Smooth muscle cell (in vitro differentiated cells): Measurements from ENCODE around the gene PTPN4. TPM values are rescaled to one million over a fixed set of nuclear protein-coding genes. Genes with fewer than 3 reads are reported as not detected.

Experiments
- DNase-seq: peaks from one replicate; lab custom pipeline; 2025; ENCODE audit not compliant: unreplicated experiment; lab: John Stamatoyannopoulos, UW
- H2AFZ ChIP-seq: fragments of 200-600 bp; sonication (generic); 2 replicates; pipeline ENCODE4 v1.6.0; 2016; ENCODE audit warnings: antibody characterized with exemption, low read depth, mild to moderate bottlenecking
- H3F3A ChIP-seq: fragments of 200-600 bp; sonication (generic); 2 replicates; pipeline ENCODE4 v1.6.0; 2017; ENCODE audit warnings: antibody characterized with exemption, low read depth
- H3K27ac ChIP-seq: fragments of 200-600 bp; sonication (generic); 2 replicates; pipeline ENCODE4 v1.5.1; 2016; ENCODE audit warnings: low read depth, mild to moderate bottlenecking
- H3K27me3 ChIP-seq: fragments of 200-600 bp; sonication (generic); 2 replicates; pipeline ENCODE4 v1.6.1; 2016; ENCODE audit warnings: low read depth, mild to moderate bottlenecking
- H3K36me3 ChIP-seq: fragments of 200-600 bp; sonication (generic); 2 replicates; pipeline ENCODE4 v1.5.1; 2016; ENCODE audit warnings: low read depth
- H3K4me1 ChIP-seq: fragments of 200-600 bp; sonication (generic); 2 replicates; pipeline ENCODE4 v1.5.1; 2016; ENCODE audit warnings: low read depth
- H3K4me2 ChIP-seq: fragments of 200-600 bp; sonication (generic); 2 replicates; pipeline ENCODE4 v1.6.0; 2016; ENCODE audit warnings: mild to moderate bottlenecking
- H3K4me3 ChIP-seq: fragments of 200-600 bp; sonication (generic); 2 replicates; pipeline ENCODE4 v1.5.1; 2016; ENCODE audit warnings: mild to moderate bottlenecking
- H3K79me2 ChIP-seq: fragments of 200-600 bp; sonication (generic); 2 replicates; pipeline ENCODE4 v1.6.0; 2016; ENCODE audit warnings: low read depth, mild to moderate bottlenecking
- H3K9ac ChIP-seq: fragments of 200-600 bp; sonication (generic); 2 replicates; pipeline ENCODE4 v1.6.0; 2016; ENCODE audit warnings: low read depth
- H3K9me3 ChIP-seq: fragments of 200-600 bp; sonication (generic); replicated peaks from 2 replicates; pipeline ENCODE4 v1.5.1; 2016; ENCODE audit warnings: low read depth
- H4K20me1 ChIP-seq: fragments of 200-600 bp; sonication (generic); 2 replicates; pipeline ENCODE4 v1.6.0; 2016; ENCODE audit warnings: low read depth
- CTCF ChIP-seq: fragments of 200-600 bp; sonication (generic); IDR thresholded peaks from 2 replicates; pipeline ENCODE4 v1.5.1; 2017; ENCODE audit warnings: borderline replicate concordance, mild to moderate bottlenecking, antibody characterized with exemption; ENCODE audit not compliant: insufficient read depth, poor library complexity, severe bottlenecking
- WGBS: methylation state at CpG from one replicate; pipeline ENCODE4 v1.1.7; 2016; ENCODE audit warnings: low lambda C conversion rate; 5-methylcytosine and 5-hydroxymethylcytosine counted together
- polyA plus RNA-seq: library from polyadenylated mRNA; unstranded; fragments of >200 nt; fragmentation: Nextera tagmentation; extraction: Ambion mirVana; gene quantifications from 2 replicates; pipeline ENCODE4 v1.2.1, GENCODE V29; 2016
- total RNA-seq: library from RNA; depleted of rRNA; stranded (reverse); fragments of >200 nt; gene quantifications from 2 replicates; pipeline ENCODE4 v1.2.3, GENCODE V29; 2014

PTPN4 gene
- total and polyA plus RNA-seq, 2 experiments from 2014 or later = 9.7 to 26.2 TPM

- H3K4me3 ChIP-seq = no peak overlapping the region
- no peaks in the 10 kb centered on the region for H3K4me1 ChIP-seq
- no peak overlapping the region for H3K9ac ChIP-seq
- H3F3A ChIP-seq = no peaks in the 10 kb centered on the region
- no peak overlapping the region for H3K4me2 ChIP-seq
- H2AFZ ChIP-seq = no peak overlapping the region
- DNase-seq = no peak
- WGBS = 88% methylated on average over 11 of the region's 11 CpGs
- no peaks in the 10 kb centered on the region for H3K79me2 ChIP-seq
- H3K36me3 ChIP-seq = no peaks in the 10 kb centered on the region
- H3K27ac ChIP-seq = no peak overlapping the region
- H3K27me3 ChIP-seq = no peaks in the 10 kb centered on the region
- no peaks in the 10 kb centered on the region for H3K9me3 ChIP-seq
- no peaks in the 10 kb centered on the region for H4K20me1 ChIP-seq
- TF ChIP-seq CTCF = no peak
Observed at GRCh38 chr2:119731983-119732382, 27.7 kb upstream of the PTPN4 start.

GRCh38 chr2:119732601-119733164 is 27.0 kb upstream of the PTPN4 start:
- Histone ChIP-seq H3K4me2 (no peak overlapping the region), H3K4me1 (no peaks in the 10 kb centered on the region), H3K9ac (no peak overlapping the region), H3F3A (no peaks in the 10 kb centered on the region), H2AFZ (no peak overlapping the region), H3K79me2 (no peaks in the 10 kb centered on the region), H3K9me3 (no peaks in the 10 kb centered on the region), H3K36me3 (no peaks in the 10 kb centered on the region), H4K20me1 (no peaks in the 10 kb centered on the region), H3K27me3 (no peaks in the 10 kb centered on the region), H3K4me3 (no peak overlapping the region), H3K27ac (no peak overlapping the region)
- no peak for TF ChIP-seq CTCF
- DNase-seq = no peak
- WGBS = 94% methylated on average over 6 of the region's 6 CpGs

GRCh38 chr2:119734047-119734446 is 25.7 kb upstream of the PTPN4 start:
- no peak overlapping the region for H3K4me2 ChIP-seq
- no peaks in the 10 kb centered on the region for H3K27me3 ChIP-seq
- H3K79me2 ChIP-seq = no peaks in the 10 kb centered on the region
- no peaks in the 10 kb centered on the region for H4K20me1 ChIP-seq
- H3K9ac ChIP-seq = no peak overlapping the region
- WGBS = 95% methylated on average over 4 of the region's 4 CpGs
- no peak overlapping the region for H2AFZ ChIP-seq
- TF ChIP-seq CTCF = no peak
- no peaks in the 10 kb centered on the region for H3K36me3 ChIP-seq
- no peaks in the 10 kb centered on the region for H3K4me1 ChIP-seq
- no peaks in the 10 kb centered on the region for H3F3A ChIP-seq
- no peaks in the 10 kb centered on the region for H3K9me3 ChIP-seq
- no peak overlapping the region for H3K4me3 ChIP-seq
- DNase-seq = no peak
- no peak overlapping the region for H3K27ac ChIP-seq

- no peak for DNase-seq
- Histone ChIP-seq H4K20me1 (no peaks in the 10 kb centered on the region), H3K9me3 (no peaks in the 10 kb centered on the region), H3K27ac (no peak overlapping the region), H3F3A (no peaks in the 10 kb centered on the region), H3K4me1 (no peaks in the 10 kb centered on the region), H3K27me3 (no peaks in the 10 kb centered on the region), H3K4me2 (no peak overlapping the region), H3K4me3 (no peak overlapping the region), H3K36me3 (no peaks in the 10 kb centered on the region), H3K79me2 (no peaks in the 10 kb centered on the region), H3K9ac (no peak overlapping the region), H2AFZ (no peak overlapping the region)
- TF ChIP-seq CTCF = no peak
- WGBS = 94% methylated on average over 8 of the region's 8 CpGs
Observed at GRCh38 chr2:119735565-119735964, 24.2 kb upstream of the PTPN4 start.
